Smooth muscle cell (in vitro differentiated cells): ENCODE measurements around the gene USP48. TPM values are rescaled to one million over a fixed set of nuclear protein-coding genes. Genes with fewer than 3 reads are reported as not detected.

Source experiments
- DNase-seq: peaks from one replicate; lab custom pipeline; 2025; ENCODE audit not compliant: unreplicated experiment; lab: John Stamatoyannopoulos, UW
- H2AFZ ChIP-seq: fragments of 200-600 bp; sonication (generic); 2 replicates; pipeline ENCODE4 v1.6.0; 2016; ENCODE audit warnings: antibody characterized with exemption, low read depth, mild to moderate bottlenecking
- H3F3A ChIP-seq: fragments of 200-600 bp; sonication (generic); 2 replicates; pipeline ENCODE4 v1.6.0; 2017; ENCODE audit warnings: antibody characterized with exemption, low read depth
- H3K27ac ChIP-seq: fragments of 200-600 bp; sonication (generic); 2 replicates; pipeline ENCODE4 v1.5.1; 2016; ENCODE audit warnings: low read depth, mild to moderate bottlenecking
- H3K27me3 ChIP-seq: fragments of 200-600 bp; sonication (generic); 2 replicates; pipeline ENCODE4 v1.6.1; 2016; ENCODE audit warnings: low read depth, mild to moderate bottlenecking
- H3K36me3 ChIP-seq: fragments of 200-600 bp; sonication (generic); 2 replicates; pipeline ENCODE4 v1.5.1; 2016; ENCODE audit warnings: low read depth
- H3K4me1 ChIP-seq: fragments of 200-600 bp; sonication (generic); 2 replicates; pipeline ENCODE4 v1.5.1; 2016; ENCODE audit warnings: low read depth
- H3K4me2 ChIP-seq: fragments of 200-600 bp; sonication (generic); 2 replicates; pipeline ENCODE4 v1.6.0; 2016; ENCODE audit warnings: mild to moderate bottlenecking
- H3K4me3 ChIP-seq: fragments of 200-600 bp; sonication (generic); 2 replicates; pipeline ENCODE4 v1.5.1; 2016; ENCODE audit warnings: mild to moderate bottlenecking
- H3K79me2 ChIP-seq: fragments of 200-600 bp; sonication (generic); 2 replicates; pipeline ENCODE4 v1.6.0; 2016; ENCODE audit warnings: low read depth, mild to moderate bottlenecking
- H3K9ac ChIP-seq: fragments of 200-600 bp; sonication (generic); 2 replicates; pipeline ENCODE4 v1.6.0; 2016; ENCODE audit warnings: low read depth
- H3K9me3 ChIP-seq: fragments of 200-600 bp; sonication (generic); replicated peaks from 2 replicates; pipeline ENCODE4 v1.5.1; 2016; ENCODE audit warnings: low read depth
- H4K20me1 ChIP-seq: fragments of 200-600 bp; sonication (generic); 2 replicates; pipeline ENCODE4 v1.6.0; 2016; ENCODE audit warnings: low read depth
- CTCF ChIP-seq: fragments of 200-600 bp; sonication (generic); IDR thresholded peaks from 2 replicates; pipeline ENCODE4 v1.5.1; 2017; ENCODE audit warnings: borderline replicate concordance, mild to moderate bottlenecking, antibody characterized with exemption; ENCODE audit not compliant: insufficient read depth, poor library complexity, severe bottlenecking
- WGBS: methylation state at CpG from one replicate; pipeline ENCODE4 v1.1.7; 2016; ENCODE audit warnings: low lambda C conversion rate; 5-methylcytosine and 5-hydroxymethylcytosine counted together
- polyA plus RNA-seq: library from polyadenylated mRNA; unstranded; fragments of >200 nt; fragmentation: Nextera tagmentation; extraction: Ambion mirVana; gene quantifications from 2 replicates; pipeline ENCODE4 v1.2.1, GENCODE V29; 2016
- total RNA-seq: library from RNA; depleted of rRNA; stranded (reverse); fragments of >200 nt; gene quantifications from 2 replicates; pipeline ENCODE4 v1.2.3, GENCODE V29; 2014

Gene USP48
- total and polyA plus RNA-seq, 2 experiments from 2014 or later = 34.5 to 76.0 TPM

GRCh38 chr1:21641537-21641936, 141.4 kb downstream of the USP48 start:
- H3K4me1 ChIP-seq = no peaks in the 10 kb centered on the region
- H3K27me3 ChIP-seq = no peaks in the 10 kb centered on the region
- H3K9ac ChIP-seq = no peak overlapping the region
- no peaks in the 10 kb centered on the region for H4K20me1 ChIP-seq
- no peak overlapping the region for H3K27ac ChIP-seq
- no peaks in the 10 kb centered on the region for H3K36me3 ChIP-seq
- no peak for TF ChIP-seq CTCF
- no peaks in the 10 kb centered on the region for H3K9me3 ChIP-seq
- H3K4me2 ChIP-seq = no peak overlapping the region
- no peak overlapping the region for H2AFZ ChIP-seq
- no peaks in the 10 kb centered on the region for H3K79me2 ChIP-seq
- no peak overlapping the region for H3K4me3 ChIP-seq
- H3F3A ChIP-seq = no peaks in the 10 kb centered on the region
- no peak for DNase-seq
- 86% methylated on average over 6 of the region's 6 CpGs for WGBS

- no peaks in the 10 kb centered on the region for H3K27me3 ChIP-seq
- 92% methylated on average over 2 of the region's 2 CpGs for WGBS
- H2AFZ ChIP-seq = no peak overlapping the region
- H3K4me2 ChIP-seq = no peak overlapping the region
- H3K9ac ChIP-seq = no peak overlapping the region
- no peak for TF ChIP-seq CTCF
- H3K36me3 ChIP-seq = no peaks in the 10 kb centered on the region
- no peaks in the 10 kb centered on the region for H3K4me1 ChIP-seq
- H3K9me3 ChIP-seq = no peaks in the 10 kb centered on the region
- H4K20me1 ChIP-seq = no peaks in the 10 kb centered on the region
- DNase-seq = no peak
- no peak overlapping the region for H3K27ac ChIP-seq
- H3F3A ChIP-seq = no peaks in the 10 kb centered on the region
- no peaks in the 10 kb centered on the region for H3K79me2 ChIP-seq
- H3K4me3 ChIP-seq = no peak overlapping the region
Measured at GRCh38 chr1:21641076-21641475, 141.9 kb downstream of the USP48 start.

GRCh38 chr1:21640653-21641052, 142.3 kb downstream of the USP48 start:
- 87% methylated on average over 6 of the region's 6 CpGs for WGBS
- H3K4me3 ChIP-seq = no peak overlapping the region
- H2AFZ ChIP-seq = no peak overlapping the region

More at GRCh38 chr1:21640653-21641052, 142.3 kb downstream of the USP48 start:
- Histone ChIP-seq H3K4me1 (no peaks in the 10 kb centered on the region), H3K79me2 (no peaks in the 10 kb centered on the region), H3K9ac (no peak overlapping the region), H3K36me3 (no peaks in the 10 kb centered on the region), H3K9me3 (no peaks in the 10 kb centered on the region), H3K27ac (no peak overlapping the region), H4K20me1 (no peaks in the 10 kb centered on the region), H3F3A (no peaks in the 10 kb centered on the region), H3K4me2 (no peak overlapping the region), H3K27me3 (no peaks in the 10 kb centered on the region)
- DNase-seq = no peak
- no peak for TF ChIP-seq CTCF
